T1000 (cell line): ENCODE data around the gene SBF1.

Experiments
- DNase-seq: peaks from one replicate; lab custom pipeline; 2025; ENCODE audit warnings: mixed read lengths; lab: John Stamatoyannopoulos, UW

The SBF1 gene

GRCh38 chr22:50485221-50486131 lies 10.6 kb upstream of the SBF1 start:
- no peak for DNase-seq

- DNase-seq, result no peak
Observed at GRCh38 chr22:50483977-50484853, 9.4 kb upstream of the SBF1 start.

- DNase-seq, result no peak
Observed at GRCh38 chr22:50483556-50483955, 8.7 kb upstream of the SBF1 start.

- no peak for DNase-seq
Observed at GRCh38 chr22:50483106-50483505, 8.3 kb upstream of the SBF1 start.

GRCh38 chr22:50482107-50483074 lies 7.6 kb upstream of the SBF1 start:
- no peak for DNase-seq

GRCh38 chr22:50481440-50482106 lies 6.7 kb upstream of the SBF1 start, which contains the start of gene ADM2:
TSS of gene ADM2 (plus strand) at chr22:50481543. CDS start at chr22:50481848, 305 bp downstream.
- DNase-seq, result no peak

- DNase-seq, result no peak
Observed at GRCh38 chr22:50481045-50481439, 6.2 kb upstream of the SBF1 start.

GRCh38 chr22:50479721-50480120 lies 4.9 kb upstream of the SBF1 start:
- no peak for DNase-seq

GRCh38 chr22:50477923-50478322 lies 3.1 kb upstream of the SBF1 start:
- DNase-seq, result no peak

- DNase-seq, result no peak
Observed at GRCh38 chr22:50476868-50477267, 2.0 kb upstream of the SBF1 start.

- no peak for DNase-seq
Observed at GRCh38 chr22:50475652-50476002, 792 bp upstream of the SBF1 start.

GRCh38 chr22:50473855-50474671 lies 772 bp downstream of the SBF1 start:
- no peak for DNase-seq

GRCh38 chr22:50473088-50473487 lies 1.7 kb downstream of the SBF1 start:
- no peak for DNase-seq

- DNase-seq, result no peak
Observed at GRCh38 chr22:50471962-50472361, 2.9 kb downstream of the SBF1 start.

GRCh38 chr22:50471197-50471847 lies 3.5 kb downstream of the SBF1 start:
- DNase-seq, result no peak

- no peak for DNase-seq
Observed at GRCh38 chr22:50470491-50470890, 4.3 kb downstream of the SBF1 start.

- no peak for DNase-seq
Observed at GRCh38 chr22:50469377-50470305, 5.2 kb downstream of the SBF1 start.

- DNase-seq, result no peak
Observed at GRCh38 chr22:50468626-50469025, 6.2 kb downstream of the SBF1 start.
